Neutrophil (primary cell): ENCODE measurements around the gene POLD4.

ENCODE experiments used
- H3K27ac ChIP-seq: fragments of 200-600 bp; sonication (generic); 2 replicates; pipeline ENCODE4 v1.5.1; 2016; ENCODE audit warnings: mild to moderate bottlenecking, moderate library complexity
- H3K27me3 ChIP-seq: fragments of 200-600 bp; sonication (generic); 2 replicates; pipeline ENCODE4 v1.6.0; 2016; ENCODE audit warnings: mild to moderate bottlenecking
- H3K36me3 ChIP-seq: fragments of 200-600 bp; sonication (generic); 2 replicates; pipeline ENCODE4 v1.5.1; 2017
- H3K4me1 ChIP-seq, 2 experiments: fragments of 200-600 bp in 1 of 2; sonication (generic) in 1 of 2; 1 replicate in 1 of 2; 2 replicates in 1 of 2; pipeline versions ENCODE4 v1.5.1 to v1.6.1; 2013 to 2016; ENCODE audit warnings: low read depth in 1 of 2, low read length in 1 of 2, mild to moderate bottlenecking in 1 of 2, moderate library complexity in 1 of 2; ENCODE audit not compliant: control insufficient read depth in 1 of 2, insufficient read depth in 1 of 2
- H3K4me3 ChIP-seq, 2 experiments: fragments of 200-600 bp in 1 of 2; sonication (generic) in 1 of 2; 1 replicate in 1 of 2; 2 replicates in 1 of 2; pipeline ENCODE4 v1.5.1; 2013 to 2016; ENCODE audit warnings: low read depth in 1 of 2, low read length in 1 of 2, mild to moderate bottlenecking in 1 of 2, moderate library complexity in 1 of 2
- H3K9me3 ChIP-seq: fragments of 200-600 bp; sonication (generic); 2 replicates; pipeline ENCODE4 v1.5.1; 2016
- CTCF ChIP-seq: fragments of 200-600 bp; sonication (generic); IDR thresholded peaks from 2 replicates; pipeline ENCODE4 v1.5.1; 2016; ENCODE audit warnings: antibody characterized with exemption

The POLD4 gene

GRCh38 chr11:67370351-67371076 lies 17.2 kb upstream of the POLD4 start:
- TF ChIP-seq CTCF: no peak
- H3K27me3 ChIP-seq: peaks cover 3% of the 10 kb centered on the region
- no peaks in the 10 kb centered on the region for H3K9me3 ChIP-seq
- peaks cover 48 to 65% of the 10 kb centered on the region in 2 experiments for H3K4me1 ChIP-seq
- H3K27ac ChIP-seq: peak overlapping the region; percentile 82
- H3K36me3 ChIP-seq: no peaks in the 10 kb centered on the region
- no peak overlapping the region for H3K4me3 ChIP-seq

GRCh38 chr11:67369801-67370284 lies 16.5 kb upstream of the POLD4 start:
- no peak for TF ChIP-seq CTCF
- Histone ChIP-seq H3K4me1 (peaks cover 48 to 64% of the 10 kb centered on the region in 2 experiments), H3K27me3 (no peaks in the 10 kb centered on the region), H3K9me3 (no peaks in the 10 kb centered on the region), H3K27ac (no peak overlapping the region), H3K36me3 (no peaks in the 10 kb centered on the region), H3K4me3 (no peak overlapping the region)

GRCh38 chr11:67369275-67369674 lies 15.9 kb upstream of the POLD4 start:
- no peak for TF ChIP-seq CTCF
- no peaks in the 10 kb centered on the region for H3K27me3 ChIP-seq
- no peak overlapping the region for H3K4me3 ChIP-seq
- H3K4me1 ChIP-seq: peaks cover 42 to 58% of the 10 kb centered on the region in 2 experiments
- H3K27ac ChIP-seq: no peak overlapping the region
- no peaks in the 10 kb centered on the region for H3K9me3 ChIP-seq
- H3K36me3 ChIP-seq: no peaks in the 10 kb centered on the region

GRCh38 chr11:67368621-67369020 lies 15.3 kb upstream of the POLD4 start:
- Histone ChIP-seq H3K4me3 (no peak overlapping the region), H3K27me3 (no peaks in the 10 kb centered on the region), H3K36me3 (no peaks in the 10 kb centered on the region), H3K27ac (no peak overlapping the region), H3K9me3 (no peaks in the 10 kb centered on the region), H3K4me1 (peaks cover 36 to 52% of the 10 kb centered on the region in 2 experiments)
- TF ChIP-seq CTCF: no peak

GRCh38 chr11:67367761-67368227 lies 14.4 kb upstream of the POLD4 start:
- Histone ChIP-seq H3K4me1 (peaks cover 36 to 46% of the 10 kb centered on the region in 2 experiments), H3K36me3 (no peaks in the 10 kb centered on the region), H3K27ac (no peak overlapping the region), H3K4me3 (no peak overlapping the region), H3K27me3 (no peaks in the 10 kb centered on the region), H3K9me3 (no peaks in the 10 kb centered on the region)
- TF ChIP-seq CTCF: no peak
